ENCODE results near the gene ATG7.
"Not testable (repeated sequence)": the region's sequence is repeated elsewhere in the genome, so short reads cannot be mapped to it uniquely, and the experiment has no call there.

Gene ATG7

GRCh38 chr3:11564577-11565001, 292.4 kb downstream of the ATG7 start:
- no peak for DNase-seq (ENCODE audit: low read depth in 2 of 3, low spot score in 2 of 3)

- no peak for DNase-seq (ENCODE audit: low read depth in 2 of 3, low spot score in 2 of 3)
Measured at GRCh38 chr3:11565072-11565471, 292.9 kb downstream of the ATG7 start.

GRCh38 chr3:11565492-11565891, 293.3 kb downstream of the ATG7 start:
- no peak for DNase-seq (ENCODE audit: low read depth in 2 of 3, low spot score in 2 of 3)

GRCh38 chr3:11565932-11566331, 293.7 kb downstream of the ATG7 start:
- DNase-seq (ENCODE audit: low read depth in 2 of 3, low spot score in 2 of 3): no peak

- no peak for DNase-seq (ENCODE audit: low read depth in 2 of 3, low spot score in 2 of 3)
Measured at GRCh38 chr3:11566478-11566877, 294.3 kb downstream of the ATG7 start.

GRCh38 chr3:11566916-11567315, 294.7 kb downstream of the ATG7 start:
- no peak for DNase-seq (ENCODE audit: low read depth in 2 of 3, low spot score in 2 of 3)

- no peak for DNase-seq (ENCODE audit: low read depth in 2 of 3, low spot score in 2 of 3)
Measured at GRCh38 chr3:11567516-11568467, 295.6 kb downstream of the ATG7 start.

GRCh38 chr3:11568503-11569155, 296.4 kb downstream of the ATG7 start:
- DNase-seq (ENCODE audit: low read depth in 2 of 3, low spot score in 2 of 3): no peak

GRCh38 chr3:11569156-11569741, 297.1 kb downstream of the ATG7 start:
- no peak for DNase-seq (ENCODE audit: low read depth in 2 of 3, low spot score in 2 of 3)

GRCh38 chr3:11570251-11570650, 298.1 kb downstream of the ATG7 start:
- no peak for DNase-seq (ENCODE audit: low read depth in 2 of 3, low spot score in 2 of 3)

- no peak for DNase-seq (ENCODE audit: low read depth in 2 of 3, low spot score in 2 of 3)
Measured at GRCh38 chr3:11570789-11571495, 298.7 kb downstream of the ATG7 start.

GRCh38 chr3:11572660-11573059, 300.5 kb downstream of the ATG7 start:
- not testable (repeated sequence) for DNase-seq (ENCODE audit: low read depth in 2 of 3, low spot score in 2 of 3)

- no peak for DNase-seq (ENCODE audit: low read depth in 2 of 3, low spot score in 2 of 3)
Measured at GRCh38 chr3:11574981-11575669, 302.9 kb downstream of the ATG7 start.

GRCh38 chr3:11575677-11576076, 303.5 kb downstream of the ATG7 start:
- no peak for DNase-seq (ENCODE audit: low read depth in 2 of 3, low spot score in 2 of 3)

- DNase-seq (ENCODE audit: low read depth in 2 of 3, low spot score in 2 of 3): no peak
Measured at GRCh38 chr3:11576453-11576852, 304.3 kb downstream of the ATG7 start.

GRCh38 chr3:11578169-11578568, 306.0 kb downstream of the ATG7 start:
- no peak for DNase-seq (ENCODE audit: low read depth in 2 of 3, low spot score in 2 of 3)

- DNase-seq (ENCODE audit: low read depth in 2 of 3, low spot score in 2 of 3): no peak
Measured at GRCh38 chr3:11580645-11581044, 308.4 kb downstream of the ATG7 start.

GRCh38 chr3:11581237-11582190, 309.3 kb downstream of the ATG7 start:
- DNase-seq (ENCODE audit: low read depth in 2 of 3, low spot score in 2 of 3): no peak

GRCh38 chr3:11582191-11582968, 310.2 kb downstream of the ATG7 start:
- DNase-seq (ENCODE audit: low read depth in 2 of 3, low spot score in 2 of 3): no peak
